ENCODE data around the gene SLC29A3. TPM values are rescaled to one million over a fixed set of nuclear protein-coding genes. Genes with fewer than 3 reads are reported as not detected.

Gene SLC29A3
- total RNA-seq, 1 experiment from 2014 or later, result 5.9 TPM

- intact Hi-C loops (cut with micrococcal nuclease), result loop anchor here (5.0 to 10.0 kb wide), 3 partner anchors 256 to 306 kb away; no protein-coding TSS in a partner anchor
- TF ChIP-seq ZBTB33 (IDR thresholded peaks at IDR 0.05; ENCODE audit: extremely low read depth, insufficient replicate concordance, low read length) (no peak), CBX3 (IDR thresholded peaks at IDR 0.05; ENCODE audit: low read depth) (no peak)
Measured at GRCh38 chr10:71316056-71316785, 2.8 kb upstream of the SLC29A3 start.

GRCh38 chr10:71316786-71317160 lies 2.3 kb upstream of the SLC29A3 start:
- BruUV-seq (replicated peaks), result no TSS peak
- ChIA-PET RAD21 (ENCODE audit: low non-redundant PET in 1 of 2, low total read pairs in 2 of 2, uncharacterized antibody in 2 of 2, unreplicated experiment in 2 of 2) (no interaction called here), POLR2A (no interaction called here), CTCF (interaction anchor here (0.7 to 5.6 kb wide), 6 partner anchors 239 to 579 kb away, joined by 3 to 38 read pairs (median 4); no protein-coding TSS in a partner anchor)
- no peak overlapping the region for H3K4me3 ChIP-seq (replicated peaks in 1 of 2; ENCODE audit: low read depth in 1 of 2, low read length in 2 of 2)
- no peaks in the 10 kb centered on the region for H4K20me1 ChIP-seq (ENCODE audit: insufficient read depth)
- DNase-seq (ENCODE audit: low read depth, low spot score), result no peak
- H3K9me2 ChIP-seq (ENCODE audit: insufficient read depth), result no peaks in the 10 kb centered on the region
- H3K79me2 ChIP-seq (ENCODE audit: insufficient read depth, low read length), result no peaks in the 10 kb centered on the region
- intact Hi-C loops (cut with micrococcal nuclease), result loop anchor here (5.0 to 10.0 kb wide), 3 partner anchors 256 to 306 kb away; no protein-coding TSS in a partner anchor
- TF ChIP-seq SIN3A (IDR thresholded peaks at IDR 0.05; ENCODE audit: low read depth) (no peak), SRF (IDR thresholded peaks at IDR 0.05; ENCODE audit: low read depth) (no peak), POLR2A (IDR thresholded peaks at IDR 0.05; ENCODE audit: borderline replicate concordance, extremely low read depth, insufficient read depth, insufficient read length) (no peak), EZH2 (IDR thresholded peaks at IDR 0.05) (no peak)
- no peak for ATAC-seq
- H3K9ac ChIP-seq (ENCODE audit: low read length), result no peak overlapping the region
- no peak overlapping the region for H3K4me2 ChIP-seq (ENCODE audit: low read length)
- no peaks in the 10 kb centered on the region for H3K36me3 ChIP-seq (ENCODE audit: control insufficient read depth in 1 of 2, insufficient read depth in 2 of 2, low read length in 2 of 2)
- H2AFZ ChIP-seq (ENCODE audit: low read depth, low read length, poor library complexity, severe bottlenecking), result no peak overlapping the region
- no peaks in the 10 kb centered on the region for H3K27me3 ChIP-seq (ENCODE audit: insufficient read depth, low read length)
- H3K9me3 ChIP-seq (ENCODE audit: control insufficient read depth in 1 of 2, insufficient read depth in 1 of 2, low read depth in 1 of 2, low read length in 2 of 2), result no peaks in the 10 kb centered on the region
- H3K4me1 ChIP-seq (ENCODE audit: control insufficient read depth in 1 of 2, insufficient read depth in 2 of 2, low read length in 2 of 2), result peaks cover 7 to 20% of the 10 kb centered on the region in 2 experiments; a peak in 3 of 4 replicates
- no peak overlapping the region for H3K27ac ChIP-seq (ENCODE audit: low read depth, low read length)

More at GRCh38 chr10:71316056-71316785, 2.8 kb upstream of the SLC29A3 start:
- Histone ChIP-seq H3K27ac (ENCODE audit: low read depth, low read length) (no peak overlapping the region), H3K4me1 (ENCODE audit: control insufficient read depth in 1 of 2, insufficient read depth in 2 of 2, low read length in 2 of 2) (peaks cover 7 to 20% of the 10 kb centered on the region in 2 experiments; a peak in 3 of 4 replicates), H3K4me3 (replicated peaks in 1 of 2; ENCODE audit: low read depth in 1 of 2, low read length in 2 of 2) (no peak overlapping the region), H3K36me3 (ENCODE audit: control insufficient read depth in 1 of 2, insufficient read depth in 2 of 2, low read length in 2 of 2) (no peaks in the 10 kb centered on the region), H3K27me3 (ENCODE audit: insufficient read depth, low read length) (no peaks in the 10 kb centered on the region), H2AFZ (ENCODE audit: low read depth, low read length, poor library complexity, severe bottlenecking) (no peak overlapping the region), H3K9me3 (ENCODE audit: control insufficient read depth in 1 of 2, insufficient read depth in 1 of 2, low read depth in 1 of 2, low read length in 2 of 2) (no peaks in the 10 kb centered on the region), H3K4me2 (ENCODE audit: low read length) (no peak overlapping the region), H3K9ac (ENCODE audit: low read length) (no peak overlapping the region), H3K79me2 (ENCODE audit: insufficient read depth, low read length) (no peaks in the 10 kb centered on the region), H4K20me1 (ENCODE audit: insufficient read depth) (no peaks in the 10 kb centered on the region), H3K9me2 (ENCODE audit: insufficient read depth) (no peaks in the 10 kb centered on the region)
- DNase-seq (ENCODE audit: low read depth, low spot score), result no peak
- POLR2A ChIA-PET, result no interaction called here
- RAD21 ChIA-PET (ENCODE audit: low non-redundant PET in 1 of 2, low total read pairs in 2 of 2, uncharacterized antibody in 2 of 2, unreplicated experiment in 2 of 2), result interaction anchor here in 1 of 2 experiments (0.8 kb wide), 1 partner anchor 393 kb away, joined by 4 read pairs; no protein-coding TSS in a partner anchor
- ATAC-seq, result no peak
- CTCF ChIA-PET, result interaction anchor here (0.7 to 5.6 kb wide), 6 partner anchors 239 to 580 kb away, joined by 3 to 38 read pairs (median 4); no protein-coding TSS in a partner anchor
- no TSS peak for BruUV-seq (replicated peaks)
